Neural cell (in vitro differentiated cells): ENCODE measurements around the gene UCMA.

Experiments used
- EP300 ChIP-seq: fragments of 450-650 bp; conservative IDR thresholded peaks from 2 replicates; pipeline ENCODE4 v1.6.1; 2014; ENCODE audit warnings: antibody characterized with exemption, mild to moderate bottlenecking, moderate library complexity; ENCODE audit not compliant: poor library complexity, severe bottlenecking
- MXI1 ChIP-seq: fragments of 450-650 bp; conservative IDR thresholded peaks from 2 replicates; pipeline ENCODE4 v1.6.1; 2014; ENCODE audit warnings: antibody characterized with exemption, mild to moderate bottlenecking; ENCODE audit not compliant: poor library complexity, severe bottlenecking
- POLR2AphosphoS5 ChIP-seq: IDR thresholded peaks from 2 replicates; pipeline ENCODE4 v1.6.1; 2012
- SMC3 ChIP-seq: fragments of 450-650 bp; conservative IDR thresholded peaks from 2 replicates; pipeline ENCODE4 v1.6.1; 2014; ENCODE audit warnings: antibody characterized with exemption, mild to moderate bottlenecking, moderate library complexity; ENCODE audit not compliant: poor library complexity
- TF ChIP-seq, protein P1 (sequence below): fragments of 450-650 bp; IDR thresholded peaks from 2 replicates; pipeline ENCODE4 v1.5.1; 2014; ENCODE audit warnings: antibody characterized with exemption, mild to moderate bottlenecking, moderate library complexity; ENCODE audit not compliant: poor library complexity, severe bottlenecking
- TF ChIP-seq, protein P2 (sequence below): IDR thresholded peaks from 2 replicates; pipeline ENCODE4 v1.6.1; 2012; ENCODE audit warnings: borderline replicate concordance

DNA sequence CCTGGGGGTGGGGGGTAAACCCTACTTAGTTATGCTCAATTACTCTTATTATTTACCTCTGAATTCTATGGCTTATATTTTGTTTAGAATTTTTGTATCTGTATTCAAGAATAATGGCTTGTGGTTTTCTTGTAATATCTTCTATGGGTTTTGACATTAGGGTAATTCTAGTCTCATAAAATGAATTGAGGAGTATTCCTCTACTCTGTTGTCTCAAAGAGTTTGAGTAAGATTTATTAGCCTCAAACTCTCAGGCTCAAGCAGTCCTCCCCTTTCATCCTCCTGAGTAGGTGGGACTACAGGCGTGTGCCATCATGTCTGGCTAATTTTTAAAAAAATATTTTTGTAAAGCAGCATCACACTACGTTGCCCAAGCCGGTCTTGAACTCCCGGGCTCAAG, 19.6 kb upstream of the UCMA start:
- TF ChIP-seq, protein P1, sequence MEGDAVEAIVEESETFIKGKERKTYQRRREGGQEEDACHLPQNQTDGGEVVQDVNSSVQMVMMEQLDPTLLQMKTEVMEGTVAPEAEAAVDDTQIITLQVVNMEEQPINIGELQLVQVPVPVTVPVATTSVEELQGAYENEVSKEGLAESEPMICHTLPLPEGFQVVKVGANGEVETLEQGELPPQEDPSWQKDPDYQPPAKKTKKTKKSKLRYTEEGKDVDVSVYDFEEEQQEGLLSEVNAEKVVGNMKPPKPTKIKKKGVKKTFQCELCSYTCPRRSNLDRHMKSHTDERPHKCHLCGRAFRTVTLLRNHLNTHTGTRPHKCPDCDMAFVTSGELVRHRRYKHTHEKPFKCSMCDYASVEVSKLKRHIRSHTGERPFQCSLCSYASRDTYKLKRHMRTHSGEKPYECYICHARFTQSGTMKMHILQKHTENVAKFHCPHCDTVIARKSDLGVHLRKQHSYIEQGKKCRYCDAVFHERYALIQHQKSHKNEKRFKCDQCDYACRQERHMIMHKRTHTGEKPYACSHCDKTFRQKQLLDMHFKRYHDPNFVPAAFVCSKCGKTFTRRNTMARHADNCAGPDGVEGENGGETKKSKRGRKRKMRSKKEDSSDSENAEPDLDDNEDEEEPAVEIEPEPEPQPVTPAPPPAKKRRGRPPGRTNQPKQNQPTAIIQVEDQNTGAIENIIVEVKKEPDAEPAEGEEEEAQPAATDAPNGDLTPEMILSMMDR, result no peak
- no peak for TF ChIP-seq SMC3
- no peak for TF ChIP-seq POLR2AphosphoS5
- TF ChIP-seq MXI1, result no peak
- TF ChIP-seq, protein P2, sequence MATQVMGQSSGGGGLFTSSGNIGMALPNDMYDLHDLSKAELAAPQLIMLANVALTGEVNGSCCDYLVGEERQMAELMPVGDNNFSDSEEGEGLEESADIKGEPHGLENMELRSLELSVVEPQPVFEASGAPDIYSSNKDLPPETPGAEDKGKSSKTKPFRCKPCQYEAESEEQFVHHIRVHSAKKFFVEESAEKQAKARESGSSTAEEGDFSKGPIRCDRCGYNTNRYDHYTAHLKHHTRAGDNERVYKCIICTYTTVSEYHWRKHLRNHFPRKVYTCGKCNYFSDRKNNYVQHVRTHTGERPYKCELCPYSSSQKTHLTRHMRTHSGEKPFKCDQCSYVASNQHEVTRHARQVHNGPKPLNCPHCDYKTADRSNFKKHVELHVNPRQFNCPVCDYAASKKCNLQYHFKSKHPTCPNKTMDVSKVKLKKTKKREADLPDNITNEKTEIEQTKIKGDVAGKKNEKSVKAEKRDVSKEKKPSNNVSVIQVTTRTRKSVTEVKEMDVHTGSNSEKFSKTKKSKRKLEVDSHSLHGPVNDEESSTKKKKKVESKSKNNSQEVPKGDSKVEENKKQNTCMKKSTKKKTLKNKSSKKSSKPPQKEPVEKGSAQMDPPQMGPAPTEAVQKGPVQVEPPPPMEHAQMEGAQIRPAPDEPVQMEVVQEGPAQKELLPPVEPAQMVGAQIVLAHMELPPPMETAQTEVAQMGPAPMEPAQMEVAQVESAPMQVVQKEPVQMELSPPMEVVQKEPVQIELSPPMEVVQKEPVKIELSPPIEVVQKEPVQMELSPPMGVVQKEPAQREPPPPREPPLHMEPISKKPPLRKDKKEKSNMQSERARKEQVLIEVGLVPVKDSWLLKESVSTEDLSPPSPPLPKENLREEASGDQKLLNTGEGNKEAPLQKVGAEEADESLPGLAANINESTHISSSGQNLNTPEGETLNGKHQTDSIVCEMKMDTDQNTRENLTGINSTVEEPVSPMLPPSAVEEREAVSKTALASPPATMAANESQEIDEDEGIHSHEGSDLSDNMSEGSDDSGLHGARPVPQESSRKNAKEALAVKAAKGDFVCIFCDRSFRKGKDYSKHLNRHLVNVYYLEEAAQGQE, result no peak
- no peak for TF ChIP-seq EP300
